DMS79 treated with DMSO at 0.1 percent for 48 hours (cell line): Measurements from ENCODE around the gene CTPS1.

Source experiments
- DNase-seq: peaks from one replicate; lab custom pipeline; 2025; lab: John Stamatoyannopoulos, UW

Gene CTPS1

DNA sequence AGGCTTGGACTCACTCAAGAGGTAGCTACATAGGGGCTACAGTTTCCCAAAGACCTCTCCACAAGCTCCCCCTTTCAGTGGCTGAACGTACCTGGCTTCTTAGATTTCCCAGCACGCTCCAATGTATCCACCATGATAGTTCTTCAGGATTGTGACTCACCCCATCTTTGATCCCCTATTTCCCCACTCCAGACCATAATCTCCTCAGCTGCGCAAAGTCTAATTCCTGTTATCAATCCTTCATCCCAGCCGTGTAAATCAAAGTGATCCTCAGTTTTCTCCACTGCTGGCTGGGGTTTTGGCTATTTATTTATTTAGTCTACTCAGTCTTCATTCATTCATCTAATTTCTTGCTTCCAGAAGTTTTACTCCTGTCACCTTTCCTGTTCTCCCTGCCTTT is 13.1 kb upstream of the CTPS1 start:
- DNase-seq = no peak

DNA sequence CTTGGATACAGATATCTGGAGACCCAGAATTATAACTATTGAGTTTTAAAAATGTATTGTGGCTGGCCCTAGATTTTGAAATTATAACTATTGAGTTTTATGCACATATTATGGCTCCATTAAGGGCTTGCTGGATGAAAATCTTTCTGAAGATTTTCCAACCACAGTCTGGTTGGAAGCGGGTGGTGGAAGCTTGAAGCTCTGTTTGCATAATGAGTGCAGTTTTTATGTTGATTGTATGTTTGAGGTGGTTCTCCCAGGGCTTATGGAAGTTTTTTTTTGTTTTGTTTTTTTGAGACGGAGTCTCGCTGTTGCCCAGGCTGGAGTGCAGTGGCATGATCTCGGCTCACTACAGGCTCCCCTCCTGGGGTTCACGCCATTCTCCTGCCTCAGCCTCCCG is 10.1 kb upstream of the CTPS1 start:
- no peak for DNase-seq

DNA sequence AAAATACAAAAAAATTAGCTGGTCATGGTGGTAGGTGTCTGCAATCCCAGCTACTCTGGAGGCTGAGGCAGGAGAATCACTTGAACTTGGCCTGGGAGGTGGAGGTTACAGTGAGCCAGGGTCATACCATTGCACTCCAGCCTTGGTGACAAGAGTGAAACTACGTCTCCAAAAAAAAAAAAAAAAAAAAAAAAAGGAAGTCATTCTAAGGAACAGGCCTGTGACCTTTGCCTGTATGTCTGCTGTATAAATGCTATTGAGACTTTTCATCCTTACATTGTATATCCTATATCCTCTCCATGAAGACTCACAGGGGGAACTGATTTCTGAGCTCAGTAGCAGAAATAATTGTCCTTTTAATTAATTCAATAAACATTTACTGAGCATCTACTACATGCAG is 7.5 kb upstream of the CTPS1 start:
- no peak for DNase-seq

DNA sequence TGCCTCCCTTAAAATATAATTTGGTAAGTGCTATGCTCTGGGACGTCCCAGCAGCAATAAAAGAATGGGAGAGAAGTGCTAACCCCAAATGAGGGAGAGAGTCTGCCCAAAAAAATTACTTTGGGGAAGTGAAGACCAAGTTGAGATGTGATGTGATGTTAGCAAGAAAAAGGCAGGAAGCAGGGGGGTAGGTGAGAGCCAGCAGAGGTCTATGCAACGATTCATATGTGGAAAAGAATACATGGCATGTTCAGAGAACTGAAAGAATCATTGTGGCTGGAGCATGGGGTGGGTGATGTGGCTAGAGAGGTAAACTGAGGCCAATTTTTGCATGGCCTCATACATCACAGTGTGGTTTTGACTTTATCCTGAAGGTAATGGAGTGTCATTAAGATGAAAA is 5.6 kb upstream of the CTPS1 start:
- DNase-seq = no peak

DNA sequence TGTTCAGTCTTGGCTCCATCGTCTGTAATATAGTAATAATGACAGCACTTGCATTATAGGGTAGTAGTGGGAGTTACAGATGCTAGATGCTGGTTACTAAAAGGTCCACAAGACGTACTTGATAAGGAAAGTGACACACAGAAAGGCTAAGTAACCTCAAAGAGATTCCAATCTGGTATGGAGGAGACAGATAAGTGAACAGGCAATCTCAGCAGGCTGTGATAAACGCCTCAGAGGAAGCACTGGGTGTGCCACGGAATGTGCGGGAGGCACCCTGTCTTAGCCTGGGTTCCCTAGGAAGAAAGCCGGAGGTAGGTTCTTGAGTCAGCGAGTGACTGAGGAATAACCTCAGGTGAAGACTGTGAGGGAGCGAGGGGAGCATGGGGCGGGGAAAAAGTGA is 4.6 kb upstream of the CTPS1 start:
- no peak for DNase-seq

DNA sequence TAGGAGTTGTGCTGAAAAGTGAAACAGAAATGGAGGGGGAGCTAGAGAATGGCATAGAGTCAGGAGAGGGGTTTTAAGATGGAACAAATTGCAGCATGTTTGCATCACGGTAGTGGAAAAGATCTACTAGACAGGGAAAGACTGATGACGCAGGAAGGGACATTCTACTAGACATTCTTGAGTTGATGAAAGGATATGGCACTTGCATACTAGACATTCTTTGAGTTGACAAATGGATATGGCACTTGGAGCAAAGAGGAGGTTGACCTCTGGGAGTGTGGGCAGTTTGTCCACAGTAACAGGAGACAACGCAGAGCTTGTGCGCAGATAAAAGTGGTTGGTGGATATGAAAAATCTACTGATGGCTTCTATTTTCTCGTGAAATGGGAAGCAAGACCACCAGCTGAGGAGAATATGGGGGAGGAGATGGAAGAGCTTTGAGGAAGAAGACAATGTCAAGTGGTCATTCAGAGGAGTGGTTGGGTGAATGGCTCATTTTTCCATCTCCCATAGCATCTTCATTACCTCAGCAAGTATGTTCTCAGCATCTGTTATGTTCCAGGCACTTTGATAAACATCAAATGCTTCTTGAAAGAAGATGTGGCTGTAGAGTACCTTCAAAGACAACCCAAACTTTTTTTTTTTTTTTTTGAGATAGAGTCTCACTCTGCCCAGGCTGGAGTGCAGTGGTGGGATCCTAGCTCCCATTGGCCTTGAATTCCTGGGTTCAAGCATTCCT is 2.4 kb upstream of the CTPS1 start:
- no peak for DNase-seq

DNA sequence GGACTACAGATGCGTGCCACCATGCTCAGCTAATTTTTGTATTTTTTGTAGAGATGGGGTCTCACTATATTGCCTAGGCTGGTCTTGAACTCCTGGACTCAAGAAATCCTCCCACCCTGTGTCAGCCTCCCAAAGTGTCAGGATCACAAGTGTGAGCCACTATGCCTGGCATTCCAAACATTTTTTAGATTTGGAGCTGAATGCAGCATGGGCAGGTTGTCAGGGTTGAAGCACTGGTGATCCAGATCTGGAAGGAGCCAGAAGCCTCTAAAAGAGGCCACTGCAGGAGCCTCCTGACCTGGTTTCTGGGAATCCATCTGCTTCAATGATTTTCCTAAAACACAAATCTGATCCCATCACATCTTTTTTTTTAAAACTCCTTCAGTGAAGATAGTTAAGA is 1.8 kb upstream of the CTPS1 start:
- DNase-seq = no peak

DNA sequence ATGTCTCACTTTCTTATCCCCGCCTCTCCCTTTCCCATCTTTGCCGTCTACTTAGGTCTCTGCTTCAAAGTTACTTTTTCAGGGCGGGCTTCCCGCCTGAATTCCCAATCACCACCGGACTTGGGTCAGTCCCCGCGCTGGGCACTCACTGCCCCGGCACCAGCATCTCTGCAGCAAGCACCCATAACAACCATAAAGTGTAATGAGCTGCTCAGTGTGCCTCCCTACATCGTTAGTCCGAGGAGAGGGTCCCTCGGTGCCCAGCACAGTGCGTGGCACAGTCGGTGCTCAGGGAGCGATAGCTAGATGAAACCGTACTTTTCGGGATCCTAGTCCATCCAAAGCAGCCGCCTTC is 633 bp upstream of the CTPS1 start:
- no peak for DNase-seq

DNA sequence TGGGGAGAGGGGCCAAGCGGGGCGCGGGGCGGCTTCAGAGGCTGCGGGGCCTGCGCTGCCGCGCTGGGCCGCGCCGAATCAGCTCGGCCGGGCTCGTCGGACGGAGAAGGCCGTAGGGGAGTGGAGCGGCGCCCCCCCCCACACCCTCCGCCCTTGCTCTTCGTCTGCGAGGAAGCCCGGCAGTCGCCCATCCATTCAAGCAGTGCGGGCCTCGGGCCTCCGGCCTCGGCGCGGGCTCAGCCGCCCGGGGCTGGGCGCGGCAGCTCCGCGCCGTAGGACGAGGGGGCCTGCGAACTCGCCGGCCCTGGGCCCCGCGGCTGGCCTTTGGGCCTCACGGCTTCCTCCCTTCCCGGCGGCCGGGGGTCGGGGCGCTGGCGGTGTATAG is 564 bp downstream of the CTPS1 start:
- no peak for DNase-seq

DNA sequence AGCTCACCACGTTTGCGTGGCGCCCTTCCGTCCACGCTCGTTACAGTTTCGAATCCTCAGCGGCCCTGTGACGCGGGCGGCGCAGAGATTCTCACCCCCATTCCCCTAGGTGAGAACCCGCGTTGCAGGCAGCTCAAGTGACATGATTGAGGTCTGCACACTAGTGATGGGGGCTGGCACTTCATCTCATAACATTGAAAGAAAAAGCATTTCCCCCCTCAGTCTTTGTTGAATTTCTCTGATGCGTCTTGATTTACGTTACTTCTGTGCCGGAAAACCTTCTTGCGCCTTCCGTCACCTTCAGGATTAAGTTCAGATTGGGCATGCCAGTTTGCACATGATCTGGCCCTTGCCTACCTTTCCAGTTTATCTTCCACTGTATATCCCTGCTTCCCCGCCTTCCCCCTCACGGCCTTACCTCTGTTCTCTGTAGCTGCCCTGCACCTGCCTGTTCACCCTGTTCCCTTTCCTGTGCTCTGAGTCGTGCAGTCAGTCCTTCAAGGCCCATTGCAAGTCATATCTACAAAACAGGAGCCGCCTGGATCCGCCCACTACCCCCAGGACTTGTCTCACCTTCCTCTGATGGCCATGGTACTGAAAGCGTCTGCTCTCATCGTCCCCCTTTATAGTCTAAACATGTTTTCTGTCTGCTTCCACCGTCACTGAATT is 1.1 kb downstream of the CTPS1 start:
- DNase-seq = peak; percentile 59

DNA sequence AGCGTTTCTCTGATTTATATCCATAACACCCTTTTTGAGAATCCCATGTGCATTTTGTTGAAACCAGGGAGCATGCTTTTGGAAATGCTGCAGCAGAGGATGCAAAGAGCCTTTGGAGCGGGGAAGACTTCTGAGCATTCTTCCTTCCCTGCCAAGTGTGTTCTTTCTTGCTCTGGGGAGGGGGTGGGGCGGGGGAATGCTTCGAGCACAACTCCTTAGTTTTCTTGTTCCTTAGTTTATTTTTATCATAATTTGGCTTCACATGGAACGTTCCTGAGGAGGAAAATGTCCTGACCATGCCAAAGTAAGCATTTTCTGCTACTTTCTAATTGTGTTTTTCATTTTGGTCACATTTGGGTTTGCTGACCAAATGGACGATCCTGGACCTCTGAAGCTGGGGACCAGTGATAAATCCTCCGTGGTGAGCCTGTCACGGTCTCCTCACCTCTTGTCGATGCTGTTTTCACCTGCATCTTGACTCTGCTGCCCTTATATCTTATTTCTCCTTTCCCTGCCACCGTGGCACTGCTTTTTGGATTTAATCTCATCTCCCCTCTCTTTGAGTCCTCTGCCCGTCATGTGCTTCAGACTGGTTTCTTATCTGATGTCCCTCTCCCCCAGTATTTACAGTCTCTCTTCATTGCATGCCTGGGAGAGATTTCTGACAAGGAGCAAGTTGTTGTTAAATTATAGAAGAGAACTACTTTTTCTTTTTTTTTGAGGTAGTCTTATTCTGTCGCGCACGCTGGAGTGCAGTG is 2.4 kb downstream of the CTPS1 start:
- no peak for DNase-seq

DNA sequence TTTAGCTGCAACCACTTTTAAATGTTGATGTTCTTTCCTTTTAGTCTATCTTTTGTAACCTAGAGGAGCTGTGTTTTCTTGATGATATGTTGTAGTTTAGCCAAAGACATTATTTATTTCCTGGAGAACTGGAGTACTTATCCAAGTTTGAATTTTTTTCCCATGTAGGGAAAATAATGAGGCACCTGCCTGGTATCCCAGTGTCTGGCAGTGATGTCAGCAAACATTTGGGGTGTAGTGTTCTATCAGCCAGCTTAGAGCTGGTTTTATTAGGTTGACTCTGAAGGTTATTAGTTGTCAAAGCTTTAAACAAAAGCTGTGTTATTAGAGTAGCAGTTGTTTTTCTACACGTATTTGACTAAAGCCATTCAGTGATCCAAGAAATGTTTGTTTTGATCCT is 3.2 kb downstream of the CTPS1 start:
- DNase-seq = no peak

DNA sequence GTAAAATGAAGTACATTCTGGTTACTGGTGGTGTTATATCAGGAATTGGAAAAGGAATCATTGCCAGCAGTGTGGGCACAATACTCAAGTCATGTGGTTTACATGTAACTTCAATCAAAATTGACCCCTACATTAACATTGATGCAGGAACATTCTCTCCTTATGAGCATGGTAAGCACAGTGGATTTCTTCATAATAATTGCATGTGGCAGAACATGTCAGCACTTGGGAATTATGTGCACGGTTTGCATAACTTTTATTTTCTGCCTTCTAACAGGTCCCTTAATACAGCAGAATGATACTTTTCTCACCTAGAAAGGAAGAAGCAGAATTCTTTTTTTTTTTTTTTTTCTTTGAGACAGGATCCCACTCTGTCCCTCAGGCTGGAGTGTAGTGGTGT is 3.8 kb downstream of the CTPS1 start:
- DNase-seq = no peak

DNA sequence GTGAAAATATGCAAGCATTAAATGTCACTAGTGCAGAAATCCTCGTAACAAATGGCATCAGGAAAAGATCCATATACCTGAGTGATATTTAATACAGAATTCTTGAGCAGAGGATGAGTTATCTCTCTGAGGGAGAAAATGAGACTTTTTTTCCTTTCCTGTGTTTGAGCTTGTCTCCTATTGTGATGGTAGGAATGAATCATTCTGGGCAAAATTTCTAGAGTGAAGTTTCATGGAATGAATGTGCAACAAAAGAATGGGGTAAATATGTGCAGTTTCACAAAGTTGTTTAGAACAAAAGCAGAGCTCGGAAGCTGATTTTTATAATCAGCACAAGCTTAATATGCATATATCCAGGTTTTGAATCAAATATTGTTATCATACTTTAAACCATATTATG is 4.6 kb downstream of the CTPS1 start:
- no peak for DNase-seq

DNA sequence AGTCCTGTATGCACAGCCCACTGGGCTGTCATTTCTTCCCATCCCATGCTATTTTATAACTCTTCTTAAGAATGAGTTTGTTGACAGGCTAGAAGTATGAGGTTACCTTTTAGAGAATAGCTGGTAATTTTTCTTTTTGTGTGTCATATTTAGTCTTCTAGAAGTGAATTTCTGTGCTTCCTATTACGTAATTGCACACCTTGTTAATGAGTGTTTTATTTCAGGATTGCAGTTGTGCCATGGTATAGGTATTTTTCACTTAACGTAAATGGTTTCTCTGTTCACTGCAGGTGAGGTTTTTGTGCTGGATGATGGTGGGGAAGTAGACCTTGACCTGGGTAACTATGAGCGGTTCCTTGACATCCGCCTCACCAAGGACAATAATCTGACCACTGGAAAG is 5.0 kb downstream of the CTPS1 start:
- no peak for DNase-seq

DNA sequence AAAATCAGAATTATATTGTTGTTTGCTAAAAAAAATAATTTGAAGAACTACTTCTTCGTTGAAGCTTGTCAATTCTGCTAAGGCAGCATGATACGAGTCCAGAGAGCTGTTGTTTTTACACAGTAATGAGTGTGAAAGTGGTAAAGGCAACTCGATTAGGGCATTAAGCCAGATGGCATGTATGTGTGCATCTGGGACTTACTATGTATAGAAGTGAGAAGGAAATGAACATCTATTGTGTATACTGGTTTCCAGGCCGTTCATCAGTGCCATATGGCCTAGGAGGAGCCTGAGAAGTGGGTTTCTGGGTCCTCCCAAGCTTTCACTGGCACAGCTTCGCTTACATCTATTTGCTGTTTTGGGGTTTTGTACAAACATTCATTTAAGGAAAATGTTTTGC is 5.7 kb downstream of the CTPS1 start:
- no peak for DNase-seq

DNA sequence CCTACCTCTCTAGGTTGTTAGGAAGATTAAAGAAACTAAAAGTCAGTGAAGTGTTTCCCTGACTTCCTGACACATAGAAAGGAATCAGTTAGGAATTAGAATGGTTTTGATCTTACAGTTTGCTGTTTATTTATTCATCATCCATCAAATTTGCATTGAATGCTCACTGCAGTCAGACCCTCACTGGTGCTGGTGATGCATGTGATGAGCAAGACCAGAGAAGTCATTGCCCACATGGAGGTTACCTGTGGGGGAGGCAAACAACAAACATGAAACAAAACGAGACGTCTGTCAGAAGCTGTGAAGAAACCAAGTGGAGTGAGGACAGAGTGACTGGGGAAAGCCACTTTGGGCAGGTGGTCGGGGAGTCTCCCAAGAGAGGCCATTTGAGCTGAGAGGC is 6.4 kb downstream of the CTPS1 start:
- no peak for DNase-seq

DNA sequence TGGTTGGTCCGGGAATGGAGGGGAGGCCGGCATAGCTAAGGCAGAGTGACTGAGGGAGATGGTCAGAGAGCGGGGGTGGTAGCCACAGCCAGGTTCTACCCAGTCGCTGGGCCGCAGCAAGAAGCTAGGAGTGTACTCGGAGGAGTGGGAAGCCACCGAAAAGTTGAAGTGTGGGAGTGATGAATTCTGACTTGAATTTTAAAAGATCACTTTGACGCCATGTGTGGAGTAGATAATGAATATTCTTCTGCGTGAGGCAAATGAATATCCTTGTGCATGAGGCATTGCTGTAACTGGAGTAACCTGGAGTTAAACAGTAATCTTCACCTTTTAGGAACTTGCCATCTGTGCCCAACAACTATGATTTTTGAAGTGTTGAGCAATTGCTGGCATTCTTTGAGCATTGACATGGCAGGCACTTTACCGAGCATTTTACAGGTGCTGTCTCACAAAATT is 6.9 kb downstream of the CTPS1 start:
- DNase-seq = no peak

DNA sequence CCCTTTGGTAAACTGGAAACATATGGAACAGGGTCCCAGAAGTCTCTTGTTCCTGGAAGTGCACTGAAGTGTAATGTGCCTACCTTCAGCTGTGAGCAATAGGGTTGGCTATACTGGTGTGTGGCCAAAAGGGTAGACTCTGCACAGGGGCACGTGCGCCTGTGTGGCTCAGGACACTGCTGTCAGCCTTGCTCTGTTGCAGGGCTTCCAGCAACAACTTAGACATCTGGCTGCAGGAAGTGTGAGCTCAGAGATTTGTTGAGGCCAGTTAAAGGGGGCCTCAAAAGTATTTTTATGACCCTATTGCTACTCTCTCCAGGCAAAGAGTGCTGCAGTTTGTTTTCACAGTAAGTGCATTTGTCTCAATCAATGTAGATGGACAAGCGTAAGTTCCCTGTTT is 7.5 kb downstream of the CTPS1 start:
- DNase-seq = no peak

DNA sequence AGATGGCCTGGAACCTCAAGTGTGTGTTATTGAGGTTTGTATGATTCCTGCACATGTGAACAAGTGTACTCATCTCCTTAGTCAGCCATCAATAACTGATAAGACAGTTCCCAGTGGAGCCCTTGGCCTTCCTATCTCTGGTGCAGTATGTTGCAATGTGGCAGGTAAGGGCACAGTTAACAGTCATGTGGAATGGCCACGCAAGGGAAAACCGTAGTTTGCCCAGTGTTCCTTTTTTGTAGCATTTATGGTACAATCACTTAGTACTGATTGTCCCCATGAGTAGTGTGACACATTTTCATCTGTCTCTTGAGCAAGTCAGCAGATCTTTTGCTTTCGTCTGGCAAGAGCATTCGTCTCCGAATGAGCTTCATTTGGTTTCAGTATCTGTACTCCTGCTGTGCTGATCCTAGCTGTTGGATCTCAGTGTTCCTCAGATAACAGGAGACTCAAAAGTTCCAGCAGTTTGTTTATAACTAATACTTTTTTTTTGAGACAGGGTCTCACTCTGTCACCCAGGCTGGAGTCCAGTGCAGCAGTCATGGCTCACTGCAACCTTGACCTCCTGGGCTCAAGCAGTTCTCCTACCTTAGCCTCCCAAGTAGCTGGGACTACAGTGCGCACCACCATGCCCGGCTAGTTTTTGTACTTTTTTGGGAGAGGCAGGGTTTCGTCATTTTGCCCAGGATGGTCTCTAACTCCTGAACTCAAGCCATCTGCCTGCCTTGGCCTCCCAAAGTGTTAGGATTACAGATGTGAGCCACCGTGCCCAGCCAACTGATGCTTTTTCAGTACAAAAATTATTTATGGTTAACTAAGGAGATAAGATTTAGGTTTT is 8.2 kb downstream of the CTPS1 start:
- DNase-seq = no peak

DNA sequence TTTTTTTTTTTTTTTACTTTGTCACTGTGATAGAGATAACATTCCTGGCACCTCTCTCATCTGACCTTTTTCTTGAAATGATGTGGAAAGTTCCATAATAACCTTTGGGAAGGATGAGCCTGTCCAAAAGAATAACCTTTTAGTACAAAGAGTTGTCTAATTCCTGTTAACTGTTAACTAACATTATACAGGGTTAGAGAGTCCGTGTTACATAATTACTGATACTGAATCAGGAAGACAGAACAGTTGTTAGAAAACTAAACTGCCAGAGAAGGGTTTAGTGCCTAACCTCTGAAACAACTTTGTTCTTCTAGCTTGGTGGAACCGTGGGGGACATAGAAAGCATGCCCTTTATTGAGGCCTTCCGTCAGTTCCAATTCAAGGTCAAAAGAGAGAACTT is 8.8 kb downstream of the CTPS1 start:
- no peak for DNase-seq

DNA sequence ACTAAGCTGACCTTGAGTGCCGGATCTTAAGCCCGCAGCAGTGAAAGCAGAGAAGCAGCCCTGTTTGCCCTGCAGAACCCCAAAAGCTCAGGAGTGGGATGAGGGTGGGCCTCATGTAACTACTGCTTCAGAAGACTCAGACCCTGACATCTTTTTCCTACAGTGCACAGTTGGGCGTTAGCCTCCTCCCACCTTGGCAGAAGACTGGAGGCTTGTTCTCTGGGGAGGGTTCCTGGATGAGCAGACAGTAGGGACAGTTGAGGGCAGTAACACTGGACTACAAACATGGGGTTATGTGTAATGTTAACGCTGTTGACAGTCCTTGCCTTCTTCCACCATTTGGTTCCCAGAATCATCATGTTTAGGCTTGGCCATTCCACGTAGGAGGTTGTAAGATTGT is 9.6 kb downstream of the CTPS1 start:
- no peak for DNase-seq

DNA sequence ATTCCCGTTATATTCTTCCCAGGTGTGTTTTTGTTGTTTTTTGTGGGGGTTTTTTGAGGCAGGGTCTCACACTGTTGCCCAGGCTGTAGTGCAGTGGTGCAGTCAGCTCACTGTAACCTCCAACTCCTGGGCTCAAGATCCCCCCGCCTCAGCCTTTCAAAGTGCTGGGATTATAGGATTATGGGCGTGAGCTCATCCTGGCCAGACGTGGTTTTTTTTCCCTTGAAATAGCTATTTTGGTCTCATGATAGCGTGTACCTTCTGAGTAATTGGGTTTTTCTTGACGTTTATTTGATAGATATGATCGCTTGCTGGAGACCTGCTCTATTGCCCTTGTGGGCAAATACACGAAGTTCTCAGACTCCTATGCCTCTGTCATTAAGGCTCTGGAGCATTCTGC is 17.6 kb downstream of the CTPS1 start:
- DNase-seq = no peak
